Activated B cell treated with CpG ODN at 0.5 μM for 24 hours (primary cell): ENCODE data around the gene CNKSR2. TPM values are rescaled to one million over a fixed set of nuclear protein-coding genes. Genes with fewer than 3 reads are reported as not detected.

Experiments
- ATAC-seq: fragments of 200-7000 bp; cut with Tn5 transposase; one replicate; pipeline ENCODE4 v1.10.0; 2021; ENCODE audit warnings: low read depth, mild to moderate bottlenecking, moderate library complexity
- CTCF ChIA-PET: fragments of 350-600 bp; sonication (Branson Sonifier 250); formaldehyde crosslinking; loops from one replicate; lab custom pipeline; 2021; ENCODE audit warnings: antibody characterized with exemption; lab: Charles Lee
- POLR2A ChIA-PET: fragments of 350-600 bp; sonication (Branson Sonifier 250); formaldehyde crosslinking; loops from one replicate; lab custom pipeline; 2021; ENCODE audit warnings: antibody characterized with exemption; lab: Charles Lee
- DNase-seq: peaks from one replicate; pipeline ENCODE4 v3.0.0; 2022
- H3K27ac Mint-ChIP-seq: one replicate; pipeline ENCODE4 v1.8.0; 2020; ENCODE audit warnings: mixed read lengths
- H3K27me3 Mint-ChIP-seq: one replicate; pipeline ENCODE4 v1.8.0; 2021; ENCODE audit warnings: mixed read lengths
- H3K36me3 Mint-ChIP-seq: one replicate; pipeline ENCODE4 v1.8.0; 2021; ENCODE audit warnings: low read depth, mixed read lengths
- H3K4me1 Mint-ChIP-seq: one replicate; pipeline ENCODE4 v1.8.0; 2021; ENCODE audit warnings: mixed read lengths
- H3K4me3 Mint-ChIP-seq: one replicate; pipeline ENCODE4 v1.8.0; 2020; ENCODE audit warnings: mild to moderate bottlenecking, mixed read lengths
- H3K9me3 Mint-ChIP-seq: one replicate; pipeline ENCODE4 v1.8.0; 2020; ENCODE audit warnings: mixed read lengths
- CTCF ChIP-seq: fragments of 200-600 bp; IDR thresholded peaks from one replicate; pipeline ENCODE4 v1.8.0; 2022; ENCODE audit warnings: antibody characterized with exemption, mild to moderate bottlenecking
- intact Hi-C: fragments of 100-400 bp; cut with micrococcal nuclease; formaldehyde crosslinking; loops from one replicate; pipeline ENCODE4 v1.15.1; 2024
- total RNA-seq: library from RNA; stranded (reverse); gene quantifications from 2 replicates; pipeline ENCODE4 v1.2.3, GENCODE V29; 2022

Gene CNKSR2
- total RNA-seq, 1 donor from 2014 or later, result 15.6 TPM

GRCh38 chrX:21382715-21383114, 8.5 kb downstream of the CNKSR2 start:
- intact Hi-C loops, result loop anchor here (2.0 kb wide), 1 partner anchor 14 kb away; no protein-coding TSS in a partner anchor
- no peak overlapping the region for H3K4me3 Mint-ChIP-seq
- ChIA-PET POLR2A (no interaction called here), CTCF (no interaction called here)
- DNase-seq, result no peak
- H3K36me3 Mint-ChIP-seq, result no peaks in the 10 kb centered on the region
- peaks cover 20% of the 10 kb centered on the region for H3K4me1 Mint-ChIP-seq
- no peaks in the 10 kb centered on the region for H3K27me3 Mint-ChIP-seq
- H3K27ac Mint-ChIP-seq, result no peak overlapping the region
- peak; percentile 34 for ATAC-seq
- TF ChIP-seq CTCF, result no peak
- no peaks in the 10 kb centered on the region for H3K9me3 Mint-ChIP-seq

- CTCF ChIA-PET, result interaction anchor here (1.2 kb wide), 1 partner anchor 8 kb away, joined by 3 read pairs; no protein-coding TSS in a partner anchor
- no peak overlapping the region for H3K27ac Mint-ChIP-seq
These were observed 9.3 kb downstream of the CNKSR2 start for GRCh38 chrX:21383546-21383945.

GRCh38 chrX:21384178-21384577, 10.0 kb downstream of the CNKSR2 start:
- no peak for TF ChIP-seq CTCF
- DNase-seq, result no peak
- POLR2A ChIA-PET, result interaction anchor here (1.0 kb wide), 1 partner anchor 9 kb away, joined by 3 read pairs; no protein-coding TSS in a partner anchor
- H3K9me3 Mint-ChIP-seq, result no peaks in the 10 kb centered on the region
- ATAC-seq, result no peak
- intact Hi-C loops, result no loop called here
- H3K4me1 Mint-ChIP-seq, result peaks cover 13% of the 10 kb centered on the region
- H3K27me3 Mint-ChIP-seq, result no peaks in the 10 kb centered on the region
- H3K4me3 Mint-ChIP-seq, result no peak overlapping the region
- H3K36me3 Mint-ChIP-seq, result peaks cover 5% of the 10 kb centered on the region
- no peak overlapping the region for H3K27ac Mint-ChIP-seq
- CTCF ChIA-PET, result interaction anchor here (1.2 kb wide), 1 partner anchor 9 kb away, joined by 3 read pairs; no protein-coding TSS in a partner anchor

More at GRCh38 chrX:21383546-21383945, 9.3 kb downstream of the CNKSR2 start:
- no peak for DNase-seq
- no peaks in the 10 kb centered on the region for H3K9me3 Mint-ChIP-seq
- peaks cover 3% of the 10 kb centered on the region for H3K36me3 Mint-ChIP-seq
- H3K4me3 Mint-ChIP-seq, result no peak overlapping the region
- intact Hi-C loops, result loop anchor here (2.0 kb wide), 1 partner anchor 13 kb away; no protein-coding TSS in a partner anchor
- POLR2A ChIA-PET, result no interaction called here
- no peaks in the 10 kb centered on the region for H3K27me3 Mint-ChIP-seq
- peaks cover 19% of the 10 kb centered on the region for H3K4me1 Mint-ChIP-seq
- no peak for ATAC-seq
- TF ChIP-seq CTCF, result no peak

DNA sequence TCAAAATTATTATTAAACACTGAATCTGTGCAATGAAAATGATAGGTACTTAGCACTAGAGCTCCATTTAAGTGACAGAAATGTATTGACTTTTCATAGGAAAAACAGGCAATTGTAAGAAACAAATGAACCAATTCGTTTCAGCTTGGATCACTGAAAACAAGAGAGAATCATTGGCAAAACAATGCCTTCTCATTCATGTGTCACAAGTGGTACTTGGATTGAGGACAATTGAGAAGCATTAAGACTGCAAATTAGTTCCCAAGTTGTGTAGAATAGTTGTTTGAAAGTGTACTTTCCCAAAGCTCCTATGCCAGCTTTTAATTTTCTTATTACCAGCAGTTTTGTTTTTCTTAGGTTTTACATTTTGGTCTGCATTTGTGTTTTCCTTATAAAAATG, 20.6 kb downstream of the CNKSR2 start:
- CTCF ChIA-PET, result no interaction called here
- TF ChIP-seq CTCF, result no peak
- peaks cover 5% of the 10 kb centered on the region for H3K9me3 Mint-ChIP-seq
- no peak for ATAC-seq
- peaks cover 16% of the 10 kb centered on the region for H3K36me3 Mint-ChIP-seq
- H3K27me3 Mint-ChIP-seq, result no peaks in the 10 kb centered on the region
- H3K27ac Mint-ChIP-seq, result no peak overlapping the region
- DNase-seq, result no peak
- intact Hi-C loops, result no loop called here
- H3K4me3 Mint-ChIP-seq, result no peak overlapping the region
- POLR2A ChIA-PET, result no interaction called here
- H3K4me1 Mint-ChIP-seq, result peaks cover 18% of the 10 kb centered on the region

DNA sequence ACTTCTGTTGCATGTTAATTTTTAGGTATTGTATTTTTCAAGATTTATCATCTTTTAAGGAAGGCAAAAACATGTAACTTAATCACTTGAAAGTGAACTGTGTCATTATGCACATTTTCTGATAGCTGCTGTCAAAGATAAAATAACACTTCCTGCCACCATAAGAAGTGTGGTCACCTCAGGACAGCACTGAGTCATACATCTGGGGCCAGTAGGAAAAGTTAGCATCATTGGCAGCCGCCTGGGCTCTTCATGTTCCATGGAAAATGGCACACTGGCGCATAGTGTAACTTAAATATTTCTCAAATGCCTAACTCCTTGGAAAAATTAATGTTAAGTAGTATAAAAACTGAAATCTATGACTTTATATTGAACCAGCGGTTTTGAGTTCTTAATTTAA, 24.2 kb downstream of the CNKSR2 start:
- Mint-ChIP-seq H3K9me3 (no peaks in the 10 kb centered on the region), H3K27me3 (no peaks in the 10 kb centered on the region), H3K36me3 (no peaks in the 10 kb centered on the region), H3K4me3 (no peak overlapping the region), H3K27ac (no peak overlapping the region), H3K4me1 (peaks cover 22% of the 10 kb centered on the region)
- ATAC-seq, result no peak
- TF ChIP-seq CTCF, result no peak
- no peak for DNase-seq
- ChIA-PET CTCF (no interaction called here), POLR2A (no interaction called here)
- intact Hi-C loops, result no loop called here
